NB4 (cell line): ENCODE results near the gene CFAP46.

Source experiments
- CTCF ChIP-seq: IDR thresholded peaks from one replicate; pipeline ENCODE4 v1.5.1; 2012; ENCODE audit warnings: low read depth, low read length
- POLR2A ChIP-seq: IDR thresholded peaks from 2 replicates; pipeline ENCODE4 v1.6.1; 2011; ENCODE audit warnings: mild to moderate bottlenecking; ENCODE audit not compliant: insufficient read length; ENCODE audit errors: extremely low read depth

GRCh38 chr10:132875435-132875834 lies 66.9 kb downstream of the CFAP46 start:
- no peak for TF ChIP-seq CTCF
- no peak for TF ChIP-seq POLR2A
